ENCODE data around the gene LMBR1. TPM values are rescaled to one million over a fixed set of nuclear protein-coding genes. Genes with fewer than 3 reads are reported as not detected.

Gene LMBR1
- total and polyA plus RNA-seq, 2 of the 13 experiments (the other 11 are each of a cell fraction or from before 2014, with no cell fraction given), result 20.9 to 39.6 TPM

- Histone ChIP-seq H3K4me1 (ENCODE audit: insufficient read depth, low read length) (peaks cover 20% of the 10 kb centered on the region), H3K27ac (ENCODE audit: extremely low read length, insufficient read depth, low read length) (no peak overlapping the region), H3K27me3 (ENCODE audit: control insufficient read depth in 1 of 2, insufficient read depth in 2 of 2, low read length in 2 of 2) (no peaks in the 10 kb centered on the region), H3K79me2 (ENCODE audit: insufficient read depth, low read length) (peaks cover 67% of the 10 kb centered on the region), H3K4me2 (ENCODE audit: low read depth, low read length) (no peak overlapping the region), H3K9me3 (ENCODE audit: low read length) (no peaks in the 10 kb centered on the region), H2AFZ (ENCODE audit: low read length) (no peak overlapping the region), H4K20me1 (ENCODE audit: insufficient read depth, low read length) (0 out of 2 replicates have a peak, but pooled peaks cover 2% of the 10 kb centered on the region), H3K36me3 (replicated peaks in 1 of 2; ENCODE audit: control insufficient read depth in 1 of 2, insufficient read depth in 2 of 2, low read length in 2 of 2) (0 out of 5 replicates have a peak, but pooled peaks cover 0 to 4% of the 10 kb centered on the region in 2 experiments), H3K4me3 (replicated peaks in 1 of 3; ENCODE audit: insufficient read depth in 1 of 3, low read depth in 2 of 3, low read length in 3 of 3) (no peak overlapping the region), H3K9ac (ENCODE audit: insufficient read depth, low read depth, low read length) (no peak overlapping the region)
- 92% methylated on average over 6 of the region's 6 CpGs for WGBS (ENCODE audit: low lambda C conversion rate)
- no TSS peak for BruUV-seq (replicated peaks)
- in situ Hi-C loops (cut with HindIII; ENCODE audit: extremely low pct_ligation_motif_present, low pct_unique_long_range_greater_than_20kb), result no loop called here
- intact Hi-C loops (cut with micrococcal nuclease; ENCODE audit: unreplicated experiment), result no loop called here
- no peak for TF ChIP-seq ZBTB38 (CRISPR knock-in tag; IDR thresholded peaks at IDR 0.05)
- TF ChIP-seq MIER3 (CRISPR knock-in tag; IDR thresholded peaks at IDR 0.05; ENCODE audit: borderline replicate concordance), result no peak
- TF ChIP-seq ZNF567 (CRISPR knock-in tag; IDR thresholded peaks at IDR 0.05; ENCODE audit: borderline replicate concordance), result no peak
- no peak for TF ChIP-seq ZFP41 (CRISPR knock-in tag; IDR thresholded peaks at IDR 0.05; ENCODE audit: borderline replicate concordance)
- TF ChIP-seq ZNF333 (CRISPR knock-in tag; IDR thresholded peaks at IDR 0.05; ENCODE audit: borderline replicate concordance), result no peak
- no peak for TF ChIP-seq TBL1XR1 (IDR thresholded peaks at IDR 0.05; ENCODE audit: borderline replicate concordance, low read length, partially characterized antibody)
- no peak for TF ChIP-seq TRIM24 (CRISPR knock-in tag; IDR thresholded peaks at IDR 0.05)
- no peak for TF ChIP-seq ZNF235 (CRISPR knock-in tag; IDR thresholded peaks at IDR 0.05; ENCODE audit: borderline replicate concordance)
- TF ChIP-seq HNRNPLL (IDR thresholded peaks at IDR 0.05; ENCODE audit: low read depth, low read length, poor library complexity, severe bottlenecking), result no peak
- TF ChIP-seq SCMH1 (CRISPR knock-in tag; IDR thresholded peaks at IDR 0.05; ENCODE audit: borderline replicate concordance), result no peak
- no peak for TF ChIP-seq SUZ12 (IDR thresholded peaks at IDR 0.05; ENCODE audit: low read depth, low read length)
- TF ChIP-seq ZNF556 (CRISPR knock-in tag; IDR thresholded peaks at IDR 0.05; ENCODE audit: borderline replicate concordance), result no peak
- no peak for TF ChIP-seq ARNT2 (CRISPR knock-in tag; IDR thresholded peaks at IDR 0.05; ENCODE audit: low read depth)
- TF ChIP-seq NAIF1 (CRISPR knock-in tag; IDR thresholded peaks at IDR 0.05; ENCODE audit: borderline replicate concordance), result no peak
- no peak for TF ChIP-seq SATB2 (CRISPR knock-in tag; IDR thresholded peaks at IDR 0.05)
- TF ChIP-seq E2F1 (CRISPR knock-in tag; IDR thresholded peaks at IDR 0.05), result no peak
- no peak for DNase-seq (ENCODE audit: low spot score)
- POLR2A ChIA-PET, result no interaction called here
- ATAC-seq, result no peak
- FAIRE-seq, result no peak
- CTCF ChIA-PET (ENCODE audit: low intra/inter-chr PET ratio, low total read pairs), result no interaction called here
These were observed 6.8 kb downstream of the LMBR1 start for GRCh38 chr7:156886020-156886795.

Measured in HepG2 (cell line).